B cell (primary cell): ENCODE measurements around the gene PPP2R3C. TPM values are rescaled to one million over a fixed set of nuclear protein-coding genes. Genes with fewer than 3 reads are reported as not detected.
"Not testable (repeated sequence)": the region's sequence is repeated elsewhere in the genome, so short reads cannot be mapped to it uniquely, and the experiment has no call there.

Source experiments
- ATAC-seq: fragments of 200-7000 bp; cut with Tn5 transposase; one replicate; pipeline ENCODE4 v1.10.0; 2021; ENCODE audit warnings: low read depth, mild to moderate bottlenecking, moderate number of reproducible peaks, moderate library complexity
- CTCF ChIA-PET: fragments of 350-600 bp; sonication (Branson Sonifier 250); formaldehyde crosslinking; loops from one replicate; lab custom pipeline; 2021; ENCODE audit warnings: antibody characterized with exemption, inconsistent platforms; lab: Charles Lee
- POLR2A ChIA-PET: fragments of 350-600 bp; sonication (Branson Sonifier 250); formaldehyde crosslinking; loops from one replicate; lab custom pipeline; 2021; ENCODE audit warnings: antibody characterized with exemption; lab: Charles Lee
- DNase-seq: peaks from one replicate; pipeline ENCODE4 v3.0.0; 2013
- H2AFZ ChIP-seq: 2 replicates; pipeline ENCODE4 v1.6.1; 2012; ENCODE audit warnings: mild to moderate bottlenecking, low read depth, low read length; ENCODE audit not compliant: insufficient read depth, poor library complexity, severe bottlenecking
- H3K27ac ChIP-seq, 2 donors: 1 replicate in 1 of 2; 2 replicates in 1 of 2; pipeline ENCODE4 v1.5.1; 2012 to 2013; ENCODE audit warnings: low read length in 2 of 2, mild to moderate bottlenecking in 2 of 2, moderate library complexity in 1 of 2
- H3K27me3 ChIP-seq, 4 experiments: fragments of 200-600 bp in 1 of 4; sonication (generic) in 1 of 4; replicated peaks in 1 of 4; 1 replicate in 2 of 4; 2 replicates in 2 of 4; pipeline versions ENCODE4 v1.6.1 to v1.7.0; 2013 to 2016; ENCODE audit warnings: low read length in 3 of 4, mild to moderate bottlenecking in 2 of 4, mixed read lengths in 1 of 4, moderate library complexity in 1 of 4; ENCODE audit not compliant: insufficient read depth in 4 of 4, control insufficient read depth in 3 of 4; ENCODE audit errors: control extremely low read depth in 1 of 4
- H3K36me3 ChIP-seq, 2 experiments: replicated peaks in 1 of 2; 1 replicate in 1 of 2; 2 replicates in 1 of 2; pipeline versions ENCODE4 v1.6.1 to v1.7.1; 2013; ENCODE audit warnings: low read length in 1 of 2; ENCODE audit not compliant: insufficient read depth in 2 of 2, control insufficient read depth in 1 of 2; ENCODE audit errors: control extremely low read depth in 1 of 2, extremely low read depth in 1 of 2
- H3K4me1 ChIP-seq, 2 donors: fragments of 200-600 bp in 1 of 2; sonication (generic) in 1 of 2; 1 replicate in 1 of 2; 2 replicates in 1 of 2; pipeline versions ENCODE4 v1.5.1 to v1.6.1; 2013 to 2017; ENCODE audit warnings: low read length in 2 of 2; ENCODE audit not compliant: control insufficient read depth in 2 of 2, insufficient read depth in 2 of 2
- H3K4me2 ChIP-seq: replicated peaks from 2 replicates; pipeline ENCODE3; 2012; ENCODE audit warnings: mild to moderate bottlenecking, low read depth, low read length; ENCODE audit not compliant: poor library complexity, severe bottlenecking
- H3K4me3 ChIP-seq, 5 experiments: fragments of 200-600 bp in 1 of 5; sonication (generic) in 1 of 5; 1 replicate in 3 of 5; 2 replicates in 2 of 5; pipeline versions ENCODE4 v1.5.1 to v1.7.0; 2011 to 2016; ENCODE audit warnings: low read length in 4 of 5, mild to moderate bottlenecking in 4 of 5, low read depth in 2 of 5, control low read depth in 1 of 5, moderate library complexity in 1 of 5; ENCODE audit not compliant: insufficient read depth in 1 of 5; ENCODE audit errors: control extremely low read depth in 1 of 5, extremely low read depth in 1 of 5
- H3K79me2 ChIP-seq: fragments of 200-600 bp; sonication (generic); one replicate; pipeline ENCODE4 v1.6.0; 2016; ENCODE audit warnings: low read length; ENCODE audit not compliant: control insufficient read depth, insufficient read depth
- H3K9ac ChIP-seq: fragments of 200-600 bp; sonication (generic); 2 replicates; pipeline ENCODE4 v1.6.1; 2017; ENCODE audit warnings: mild to moderate bottlenecking, low read length, moderate library complexity
- H3K9me3 ChIP-seq, 3 donors: one replicate each; pipeline versions ENCODE4 v1.6.1 to v1.7.1; 2013; ENCODE audit warnings: low read length in 2 of 3; ENCODE audit not compliant: control insufficient read depth in 2 of 3, insufficient read depth in 1 of 3; ENCODE audit errors: control extremely low read depth in 1 of 3
- H4K20me1 ChIP-seq: 2 replicates; pipeline ENCODE4 v1.6.0; 2012; ENCODE audit warnings: mild to moderate bottlenecking, low read length; ENCODE audit not compliant: insufficient read depth, control insufficient read depth, poor library complexity, severe bottlenecking
- H3K27ac Mint-ChIP-seq: one replicate; pipeline ENCODE4 v1.8.0; 2021; ENCODE audit warnings: mixed read lengths
- H3K27me3 Mint-ChIP-seq: one replicate; pipeline ENCODE4 v1.8.0; 2021; ENCODE audit warnings: mixed read lengths
- H3K4me1 Mint-ChIP-seq: one replicate; pipeline ENCODE4 v1.8.0; 2021; ENCODE audit warnings: mixed read lengths
- H3K4me3 Mint-ChIP-seq: one replicate; pipeline ENCODE4 v1.8.0; 2021; ENCODE audit warnings: mixed read lengths
- H3K9me3 Mint-ChIP-seq: one replicate; pipeline ENCODE4 v1.8.0; 2022; ENCODE audit warnings: mixed read lengths; ENCODE audit not compliant: insufficient read depth
- EZH2 ChIP-seq: IDR thresholded peaks from 2 replicates; pipeline ENCODE4 v1.6.1; 2012; ENCODE audit warnings: borderline replicate concordance, low read depth, mild to moderate bottlenecking, moderate library complexity, low read length; ENCODE audit not compliant: insufficient read depth, poor library complexity, severe bottlenecking
- WGBS: methylation state at CpG from one replicate; pipeline ENCODE4 v1.1.5; 2013; ENCODE audit warnings: missing lambda C conversion rate; ENCODE audit not compliant: insufficient coverage; 5-methylcytosine and 5-hydroxymethylcytosine counted together
- intact Hi-C: fragments of 100-400 bp; cut with micrococcal nuclease; formaldehyde crosslinking; loops from one replicate; pipeline ENCODE4 v1.10.0; 2022
- polyA plus RNA-seq: library from polyadenylated mRNA; depleted of rRNA; stranded (reverse); fragments of >200 nt; gene quantifications from 2 replicates; pipeline ENCODE4 v1.2.3, GENCODE V29; 2012
- total RNA-seq, 2 donors: library from RNA; stranded (reverse); fragments of 120-200 nt in 1 of 2; gene quantifications; 1 replicate in 1 of 2; 2 replicates in 1 of 2; pipeline versions ENCODE4 v1.2.3 to v1.2.4, GENCODE V29; 2013 to 2022
- TF ChIP-seq, protein P1 (sequence below): fragments of 200-600 bp; IDR thresholded peaks from one replicate; pipeline ENCODE4 v1.8.0; 2022; ENCODE audit warnings: antibody characterized with exemption, mild to moderate bottlenecking

PPP2R3C gene
- total and polyA plus RNA-seq, 2 donors (not counting 1 experiment from before 2014, with no cell fraction given) = 13.5 to 40.8 TPM

DNA sequence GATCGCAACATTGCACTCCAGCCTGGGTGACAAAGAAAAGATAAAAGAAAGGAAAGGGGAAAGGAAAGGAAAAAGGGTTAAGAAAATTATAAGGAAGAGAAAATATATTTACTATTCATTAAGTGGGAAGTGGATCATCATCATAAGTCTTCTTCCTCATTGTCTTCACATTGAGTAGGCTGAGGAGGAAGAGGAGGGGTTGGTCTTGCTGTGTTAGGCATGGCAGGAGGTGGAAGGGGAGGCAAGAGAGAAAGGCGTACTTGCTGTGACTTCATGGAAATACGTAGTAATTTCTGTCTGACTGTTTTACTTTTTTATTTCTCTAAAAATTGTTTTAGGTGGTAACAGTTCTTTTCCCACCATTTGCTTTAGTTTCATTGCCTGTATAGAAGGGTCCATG is 49.6 kb downstream of the PPP2R3C start:
- ATAC-seq (no peak), DNase-seq (no peak)
- intact Hi-C loops = no loop called here
- CTCF ChIA-PET = no interaction called here
- Histone ChIP-seq H2AFZ (no peak overlapping the region), H3K9ac (no peak overlapping the region), H3K4me2 (no peak overlapping the region), H3K27ac (no peak overlapping the region), H3K4me1 (no peaks in the 10 kb centered on the region), H4K20me1 (no peaks in the 10 kb centered on the region), H3K4me3 (no peak overlapping the region), H3K36me3 (peaks cover 8 to 17% of the 10 kb centered on the region in 2 experiments), H3K27me3 (no peaks in the 10 kb centered on the region), H3K79me2 (no peaks in the 10 kb centered on the region), H3K9me3 (no peaks in the 10 kb centered on the region)
- H3K4me3 Mint-ChIP-seq = no peak overlapping the region
- no peaks in the 10 kb centered on the region for H3K9me3 Mint-ChIP-seq
- no peaks in the 10 kb centered on the region for H3K27me3 Mint-ChIP-seq
- POLR2A ChIA-PET = no interaction called here
- WGBS = 80% methylated on average over 1 of the region's 3 CpGs
- TF ChIP-seq EZH2 = no peak
- TF ChIP-seq, protein P1, sequence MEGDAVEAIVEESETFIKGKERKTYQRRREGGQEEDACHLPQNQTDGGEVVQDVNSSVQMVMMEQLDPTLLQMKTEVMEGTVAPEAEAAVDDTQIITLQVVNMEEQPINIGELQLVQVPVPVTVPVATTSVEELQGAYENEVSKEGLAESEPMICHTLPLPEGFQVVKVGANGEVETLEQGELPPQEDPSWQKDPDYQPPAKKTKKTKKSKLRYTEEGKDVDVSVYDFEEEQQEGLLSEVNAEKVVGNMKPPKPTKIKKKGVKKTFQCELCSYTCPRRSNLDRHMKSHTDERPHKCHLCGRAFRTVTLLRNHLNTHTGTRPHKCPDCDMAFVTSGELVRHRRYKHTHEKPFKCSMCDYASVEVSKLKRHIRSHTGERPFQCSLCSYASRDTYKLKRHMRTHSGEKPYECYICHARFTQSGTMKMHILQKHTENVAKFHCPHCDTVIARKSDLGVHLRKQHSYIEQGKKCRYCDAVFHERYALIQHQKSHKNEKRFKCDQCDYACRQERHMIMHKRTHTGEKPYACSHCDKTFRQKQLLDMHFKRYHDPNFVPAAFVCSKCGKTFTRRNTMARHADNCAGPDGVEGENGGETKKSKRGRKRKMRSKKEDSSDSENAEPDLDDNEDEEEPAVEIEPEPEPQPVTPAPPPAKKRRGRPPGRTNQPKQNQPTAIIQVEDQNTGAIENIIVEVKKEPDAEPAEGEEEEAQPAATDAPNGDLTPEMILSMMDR = no peak
- H3K4me1 Mint-ChIP-seq = no peaks in the 10 kb centered on the region
- no peak overlapping the region for H3K27ac Mint-ChIP-seq

DNA sequence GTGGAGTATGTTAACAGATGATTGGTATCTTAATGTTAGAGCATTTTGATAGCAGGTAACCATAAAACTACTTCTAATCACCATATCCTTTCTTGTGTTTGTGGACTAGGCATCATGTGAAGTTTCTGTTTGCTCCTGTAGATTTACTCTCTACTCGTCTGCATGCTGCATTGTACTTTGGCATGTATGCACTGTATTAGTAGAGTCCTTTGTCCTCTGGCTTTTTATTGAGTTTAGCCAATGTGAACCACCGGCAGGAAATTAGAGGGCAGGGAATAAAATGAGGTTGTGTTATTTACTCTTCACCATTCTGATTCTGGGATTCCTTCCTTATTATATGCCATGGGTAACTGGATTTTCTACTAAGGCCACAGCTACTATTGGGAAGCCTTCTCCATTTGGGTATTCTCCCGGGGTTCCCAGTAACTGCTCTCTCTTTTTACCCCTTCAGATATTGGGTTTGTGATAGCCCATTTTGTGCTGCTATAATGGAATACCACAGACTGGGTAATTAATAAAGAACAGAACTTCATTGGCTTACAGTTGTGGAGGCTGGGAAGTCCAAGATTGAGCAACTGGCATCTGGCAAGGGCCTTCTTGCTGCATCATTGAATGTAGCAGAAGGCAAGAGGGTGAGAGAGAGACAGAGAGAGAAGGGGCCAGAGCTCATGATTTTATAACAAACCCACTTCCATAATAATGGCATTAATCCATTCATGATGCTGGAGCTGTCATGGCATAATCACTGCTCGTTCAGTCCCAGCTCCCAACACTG is 53.4 kb downstream of the PPP2R3C start:
- no peaks in the 10 kb centered on the region for H3K9me3 ChIP-seq
- TF ChIP-seq EZH2 = no peak
- TF ChIP-seq, protein P1 = no peak
- POLR2A ChIA-PET = no interaction called here

DNA sequence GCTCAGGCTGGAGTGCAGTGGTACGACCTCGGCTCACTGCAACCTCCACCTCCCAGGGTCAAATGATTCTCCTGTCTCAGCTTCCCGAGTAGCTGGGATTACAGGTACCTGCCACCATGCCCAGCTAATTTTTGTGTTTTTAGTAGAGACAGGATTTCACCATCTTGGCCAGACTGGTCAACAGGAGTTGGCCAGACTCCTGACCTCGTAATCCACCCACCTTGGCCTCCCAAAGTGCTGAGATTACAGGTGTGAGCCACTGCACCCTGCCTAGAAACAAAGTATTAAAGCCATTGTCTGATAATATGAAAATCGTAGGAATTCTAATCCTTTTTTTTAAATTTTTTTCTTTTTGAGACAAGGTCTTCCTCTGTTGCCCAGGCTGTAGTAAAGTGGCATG is 56.1 kb downstream of the PPP2R3C start:
- H3K27me3 Mint-ChIP-seq, H3K27ac Mint-ChIP-seq, H3K4me3 ChIP-seq, H3K4me1 Mint-ChIP-seq, H3K9me3 Mint-ChIP-seq, CTCF ChIA-PET, H3K27ac ChIP-seq, H3K9me3 ChIP-seq, DNase-seq, POLR2A ChIA-PET, H3K4me2 ChIP-seq, H3K4me1 ChIP-seq, intact Hi-C loops, ATAC-seq, H3K79me2 ChIP-seq, H3K9ac ChIP-seq, H2AFZ ChIP-seq, H3K27me3 ChIP-seq, H4K20me1 ChIP-seq, H3K4me3 Mint-ChIP-seq: not testable (repeated sequence)
- peaks cover 11% of the 10 kb centered on the region in 2 experiments for H3K36me3 ChIP-seq
- WGBS = no CpG with 5 or more reads among the region's 5 CpGs

More for the DNA sequence above, 53.4 kb downstream of the PPP2R3C start:
- 100% methylated on average over 1 of the region's 4 CpGs for WGBS
- no peak overlapping the region for H3K27ac Mint-ChIP-seq
- Histone ChIP-seq H3K9ac (no peak overlapping the region), H3K4me3 (no peak overlapping the region), H4K20me1 (no peaks in the 10 kb centered on the region), H3K36me3 (peaks cover 8 to 15% of the 10 kb centered on the region in 2 experiments), H3K4me2 (no peak overlapping the region), H3K27me3 (no peaks in the 10 kb centered on the region), H3K27ac (no peak overlapping the region), H3K4me1 (no peaks in the 10 kb centered on the region), H3K79me2 (no peaks in the 10 kb centered on the region), H2AFZ (no peak overlapping the region)
- CTCF ChIA-PET = interaction anchor here (0.7 kb wide), 1 partner anchor 348 kb away, joined by 3 read pairs; no protein-coding TSS in a partner anchor
- no peaks in the 10 kb centered on the region for H3K9me3 Mint-ChIP-seq
- ATAC-seq = no peak
- intact Hi-C loops = no loop called here
- no peak overlapping the region for H3K4me3 Mint-ChIP-seq
- no peaks in the 10 kb centered on the region for H3K4me1 Mint-ChIP-seq
- DNase-seq = no peak
- no peaks in the 10 kb centered on the region for H3K27me3 Mint-ChIP-seq
